NK-92 (cell line): ENCODE data around the gene LYPD6B.

ENCODE experiments used
- DNase-seq: peaks from one replicate; lab custom pipeline; 2025; ENCODE audit not compliant: unreplicated experiment; lab: John Stamatoyannopoulos, UW

LYPD6B gene

DNA sequence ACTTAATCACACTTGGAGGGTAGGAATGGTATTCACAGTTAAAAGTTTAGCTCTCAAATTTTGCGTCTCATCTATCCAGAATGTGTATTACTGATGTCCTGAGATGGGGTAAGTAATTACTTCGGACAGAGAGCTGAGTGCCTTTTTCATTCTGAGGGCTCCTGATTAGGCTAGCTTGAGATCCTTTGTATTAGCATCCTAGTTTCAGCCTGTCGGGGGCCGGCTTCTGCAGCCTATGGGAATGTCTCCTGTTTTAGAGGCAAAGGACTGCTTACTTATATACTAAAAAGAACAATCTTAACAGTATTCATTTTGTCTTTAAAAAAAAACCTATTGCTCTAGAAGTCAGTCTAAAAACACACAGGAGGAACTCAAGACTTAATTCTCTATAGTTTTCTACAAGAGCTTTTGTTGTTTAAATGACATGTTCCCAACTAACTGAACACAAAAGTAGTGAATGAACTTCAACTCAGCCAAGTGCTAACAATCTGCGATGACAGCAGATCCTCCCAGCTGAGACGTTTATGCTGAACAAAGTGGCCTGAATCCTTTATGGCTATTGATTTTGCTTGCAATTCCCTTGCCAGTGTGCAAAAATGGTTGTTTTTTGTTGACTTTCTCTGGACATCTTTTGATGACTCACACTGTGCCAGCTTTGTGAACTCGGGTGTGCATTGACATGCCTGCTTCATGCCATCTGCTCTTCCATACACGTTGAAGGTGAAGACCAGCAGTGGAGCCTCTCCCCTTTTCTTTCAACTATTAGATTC, 118.7 kb downstream of the LYPD6B start:
- no peak for DNase-seq

GRCh38 chr2:149158957-149159356, 120.5 kb downstream of the LYPD6B start:
- DNase-seq: no peak

- no peak for DNase-seq
Observed at GRCh38 chr2:149160195-149160594, 121.7 kb downstream of the LYPD6B start.

GRCh38 chr2:149160701-149161217, 122.3 kb downstream of the LYPD6B start:
- DNase-seq: no peak

GRCh38 chr2:149161481-149162225, 123.2 kb downstream of the LYPD6B start:
- no peak for DNase-seq

DNA sequence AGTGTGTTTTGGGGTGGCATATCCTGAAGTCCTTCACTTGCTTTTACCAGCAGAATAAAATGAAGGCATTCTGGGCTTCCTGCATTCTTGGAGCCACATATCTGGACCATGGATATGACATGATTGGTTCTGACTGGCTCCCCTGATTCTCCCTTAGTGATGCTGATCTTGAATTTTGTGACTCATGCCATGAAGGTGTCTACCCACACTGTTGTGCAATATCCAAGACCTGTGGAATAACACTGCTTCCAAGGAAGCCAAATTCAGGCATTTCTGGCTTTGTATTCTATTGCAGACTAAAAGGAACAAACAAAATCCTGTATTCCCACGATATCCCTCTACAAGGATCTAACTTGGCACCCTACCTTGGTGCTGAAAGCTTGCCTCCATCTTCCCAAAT, 125.8 kb downstream of the LYPD6B start:
- no peak for DNase-seq

DNA sequence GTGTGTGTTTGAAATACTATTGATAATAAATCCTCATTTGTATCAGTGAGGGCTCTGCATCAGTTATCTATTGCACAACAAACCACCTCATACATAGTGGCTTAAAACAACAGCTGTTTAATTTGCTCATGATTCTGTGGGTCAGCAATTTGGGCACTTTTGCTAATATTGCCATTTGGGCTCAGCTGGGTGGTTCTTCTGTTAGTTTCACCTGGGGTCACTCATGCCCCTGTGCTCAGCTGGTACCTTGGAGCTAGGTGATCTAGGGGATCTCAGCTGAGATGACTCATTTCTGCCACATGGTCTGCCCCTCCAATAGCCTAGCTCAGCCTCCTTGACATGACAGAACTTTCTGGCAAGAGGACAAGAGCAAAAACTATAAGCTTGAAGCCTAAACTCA, 126.3 kb downstream of the LYPD6B start:
- DNase-seq: no peak

DNA sequence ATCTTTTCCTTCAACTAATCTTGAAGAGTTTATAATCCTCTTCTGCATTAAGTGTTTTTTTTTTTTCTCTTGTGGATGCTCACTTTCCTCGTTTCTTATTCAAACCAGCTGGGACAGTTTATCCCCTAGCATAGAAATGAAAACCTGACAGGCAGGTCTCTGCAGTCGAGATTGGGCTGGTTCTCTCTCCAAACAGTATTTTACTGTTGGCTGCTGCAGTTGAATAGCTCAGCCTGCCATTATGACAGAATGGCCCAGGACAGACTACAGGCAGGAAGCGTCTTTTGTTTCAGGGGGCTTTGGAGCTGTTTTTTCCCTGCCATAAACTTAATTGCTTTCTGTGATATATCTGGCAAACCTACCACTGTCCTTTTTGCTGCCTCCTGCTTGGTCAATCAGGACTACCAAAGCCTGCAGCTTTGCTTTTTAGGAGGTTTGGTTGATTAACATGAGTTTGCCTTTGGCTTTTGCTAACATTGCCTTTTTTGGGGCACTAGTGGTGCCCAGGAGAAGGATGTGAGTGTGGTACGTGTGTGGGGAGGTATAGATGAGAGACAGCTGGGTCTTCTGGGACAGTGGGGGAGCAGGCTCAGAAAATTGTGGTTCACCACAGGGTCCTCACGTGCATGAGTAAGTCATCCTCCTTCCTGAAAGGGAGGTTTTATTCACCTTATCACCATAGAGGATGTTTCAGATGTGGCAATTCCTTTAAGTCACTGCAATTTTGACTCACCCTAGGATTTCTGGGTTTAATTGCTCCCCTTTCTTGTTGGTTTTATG, 128.7 kb downstream of the LYPD6B start:
- no peak for DNase-seq

- no peak for DNase-seq
Observed at GRCh38 chr2:149167941-149168340, 129.4 kb downstream of the LYPD6B start.

GRCh38 chr2:149169656-149170055, 131.2 kb downstream of the LYPD6B start:
- DNase-seq: no peak

DNA sequence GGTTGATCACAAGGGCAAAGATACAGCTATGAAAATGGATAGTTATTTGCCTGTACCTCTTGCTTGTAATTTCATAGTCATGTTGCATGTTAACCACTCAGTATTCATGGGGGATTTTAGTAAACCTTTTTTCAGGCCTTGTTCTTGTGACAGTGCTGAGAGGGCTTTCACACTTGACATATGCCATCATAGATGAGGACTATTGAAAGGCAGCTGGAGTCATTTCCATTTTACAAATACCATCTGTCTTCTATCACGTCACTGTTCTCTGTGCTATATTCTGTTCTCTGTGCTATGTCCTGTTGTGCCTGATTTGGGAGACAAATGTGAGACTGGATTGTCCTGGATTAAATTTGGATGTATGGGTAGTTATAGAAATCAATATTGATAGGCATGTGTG, 131.7 kb downstream of the LYPD6B start:
- no peak for DNase-seq

DNA sequence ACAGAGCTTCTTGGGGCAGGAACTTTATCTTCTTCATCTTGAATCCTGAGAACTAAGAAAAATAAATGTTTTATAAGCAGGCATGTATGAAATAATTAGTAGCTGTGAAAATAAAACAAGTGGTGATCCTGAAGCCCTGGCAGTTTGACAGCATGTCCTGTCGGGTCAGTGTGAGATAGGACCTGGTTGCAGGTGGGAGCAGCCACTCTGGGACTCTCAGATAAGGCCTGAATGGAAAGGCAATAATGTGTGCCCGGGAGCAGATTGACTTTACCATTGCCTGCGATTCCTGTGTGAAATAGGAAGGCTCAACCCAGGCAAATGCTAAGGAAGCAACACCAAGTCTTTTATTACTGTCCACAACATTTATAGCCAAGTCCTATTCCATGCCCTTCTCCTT, 132.4 kb downstream of the LYPD6B start:
- no peak for DNase-seq

DNA sequence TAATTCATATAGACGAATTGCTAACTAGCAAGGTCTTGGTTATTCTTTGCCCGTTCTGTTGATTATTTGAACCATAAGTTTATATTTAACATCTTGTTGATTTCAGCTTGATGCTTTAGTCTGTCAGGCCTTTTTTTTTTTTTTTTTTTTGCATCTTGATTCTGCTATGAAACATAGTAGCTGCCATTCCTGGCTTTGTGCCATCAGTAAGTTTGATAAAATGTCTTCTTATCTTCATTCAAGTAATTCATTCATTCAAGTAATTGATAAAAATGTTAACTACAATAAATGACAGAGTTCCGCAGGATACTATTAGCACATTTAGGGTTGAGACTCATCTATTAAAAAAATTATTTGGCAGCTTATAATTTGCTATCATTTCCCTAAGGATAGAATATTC, 134.7 kb downstream of the LYPD6B start:
- DNase-seq: no peak

GRCh38 chr2:149175956-149176355, 137.5 kb downstream of the LYPD6B start:
- DNase-seq: no peak

GRCh38 chr2:149178612-149179011, 140.1 kb downstream of the LYPD6B start:
- no peak for DNase-seq

DNA sequence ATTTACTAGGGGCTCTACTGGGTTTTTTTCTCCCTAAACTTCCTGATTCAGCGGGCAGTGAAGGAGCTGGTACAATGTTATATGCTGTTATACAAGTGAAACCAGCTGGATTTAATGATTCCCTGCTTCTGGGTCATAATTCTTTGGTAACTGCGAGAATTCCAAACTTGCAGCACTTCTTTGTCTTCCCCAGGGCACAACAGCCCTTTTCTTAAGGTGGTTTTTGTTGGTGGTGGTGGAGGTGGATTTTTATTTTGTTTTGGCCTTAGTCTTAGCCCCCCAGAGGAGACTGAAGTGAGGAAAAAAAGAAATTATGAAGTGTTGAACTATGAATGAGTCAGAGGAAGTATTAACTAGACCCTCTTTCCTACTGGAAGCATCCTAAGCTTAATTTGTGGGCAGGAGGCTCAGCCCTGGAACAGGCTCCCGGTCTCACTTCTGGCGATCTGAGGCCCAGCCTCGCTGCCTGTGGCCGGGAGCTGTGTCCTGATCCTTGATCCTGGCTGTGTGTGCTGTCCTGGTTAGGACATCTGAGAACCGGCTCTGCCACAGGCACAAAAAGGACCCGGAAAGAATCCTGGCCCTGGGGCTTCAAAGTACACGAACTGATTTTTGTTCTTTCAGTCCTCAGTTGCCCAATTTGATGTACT, 141.9 kb downstream of the LYPD6B start:
- no peak for DNase-seq

- no peak for DNase-seq
Observed at GRCh38 chr2:149183187-149183586, 144.7 kb downstream of the LYPD6B start.

- no peak for DNase-seq
Observed at GRCh38 chr2:149184991-149185390, 146.5 kb downstream of the LYPD6B start.

DNA sequence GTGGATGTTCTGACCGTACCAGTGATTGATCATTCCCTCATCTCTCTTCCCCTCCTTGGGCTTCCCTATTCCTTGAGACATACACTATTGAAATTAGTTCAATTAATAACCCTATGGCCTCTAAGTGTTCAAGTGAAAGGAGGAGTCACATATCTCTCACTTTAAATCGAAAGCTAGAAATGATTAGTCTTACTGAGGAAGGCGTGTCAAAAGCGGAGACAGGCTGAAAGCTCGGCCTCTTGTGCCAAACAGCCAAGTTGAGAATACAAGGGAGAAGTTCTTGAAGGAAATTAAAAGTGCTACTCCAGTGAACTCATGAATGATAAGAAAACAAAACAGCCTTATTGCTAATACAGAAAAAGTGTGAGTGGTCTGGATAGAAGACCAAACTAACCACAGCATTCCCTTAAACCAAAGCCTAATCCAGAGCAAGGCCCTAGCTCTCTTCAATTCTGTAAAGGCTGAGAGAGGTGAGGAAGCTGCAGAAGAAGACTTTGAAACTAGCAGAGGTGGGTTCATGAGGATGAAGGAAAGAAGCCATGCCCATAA, 147.5 kb downstream of the LYPD6B start:
- DNase-seq: no peak

DNA sequence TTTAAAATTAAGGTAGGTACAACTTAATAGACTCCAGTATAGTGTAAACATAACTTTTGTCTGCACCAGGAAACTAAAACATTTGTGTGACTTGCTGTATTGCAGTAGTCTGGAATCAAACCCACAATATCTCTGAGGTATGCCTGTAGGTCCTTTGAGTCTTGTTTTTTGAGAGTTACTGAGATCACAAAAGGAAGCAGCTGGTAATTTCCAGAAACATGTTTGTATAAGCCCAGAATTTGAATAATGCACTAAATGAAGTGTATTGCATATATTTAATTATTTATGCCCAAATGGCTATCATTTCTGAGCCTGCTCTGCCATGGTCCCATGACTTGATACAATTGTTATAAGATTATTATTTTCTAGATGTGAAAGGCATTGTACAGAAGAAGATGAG, 148.6 kb downstream of the LYPD6B start:
- DNase-seq: no peak

DNA sequence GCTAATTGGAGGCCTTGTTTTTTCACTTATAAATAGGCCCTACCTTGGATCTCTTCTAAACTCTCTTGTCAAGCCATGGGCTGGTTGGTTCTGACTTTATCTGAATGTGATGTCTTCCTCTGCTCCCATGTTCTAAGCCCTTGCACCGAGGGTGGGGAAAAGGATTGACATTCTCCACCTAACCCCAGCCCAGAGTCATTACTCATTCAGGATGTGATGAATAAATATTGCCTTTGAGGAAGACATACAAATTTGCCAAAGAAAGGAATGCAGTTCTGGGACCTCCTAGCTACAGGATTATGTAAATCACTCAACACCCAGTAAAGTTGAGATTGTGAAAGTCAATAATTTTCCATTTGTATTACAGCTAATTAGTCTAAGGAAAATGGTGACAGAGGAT, 149.8 kb downstream of the LYPD6B start:
- no peak for DNase-seq
